GM12864 (cell line): ENCODE data around the gene NTMT1.

Source experiments
- DNase-seq: peaks from one replicate; pipeline ENCODE4 v3.0.0-alpha.2; 2011; ENCODE audit warnings: low read depth
- H3K4me3 ChIP-seq: 2 replicates; pipeline ENCODE4 v1.5.1; 2011; ENCODE audit warnings: mild to moderate bottlenecking, low read depth, low read length, control low read depth
- CTCF ChIP-seq: IDR thresholded peaks from 2 replicates; pipeline ENCODE4 v1.5.1; 2011; ENCODE audit warnings: low read depth, mild to moderate bottlenecking, moderate library complexity, low read length, control low read depth, inconsistent platforms; ENCODE audit errors: missing control alignments

The NTMT1 gene

GRCh38 chr9:129611307-129611800 lies 14.6 kb upstream of the NTMT1 start:
- TF ChIP-seq CTCF = no peak
- no peak for DNase-seq
- H3K4me3 ChIP-seq = no peak overlapping the region; the same call in 1 of the 2 replicates

GRCh38 chr9:129612123-129612522 lies 13.8 kb upstream of the NTMT1 start:
- DNase-seq = no peak
- H3K4me3 ChIP-seq = no peak overlapping the region
- no peak for TF ChIP-seq CTCF

GRCh38 chr9:129612815-129613519 lies 13.0 kb upstream of the NTMT1 start:
- no peak for DNase-seq
- no peak for TF ChIP-seq CTCF
- H3K4me3 ChIP-seq = no peak overlapping the region

- no peak overlapping the region for H3K4me3 ChIP-seq
- TF ChIP-seq CTCF = no peak
- DNase-seq = no peak
These were observed 12.3 kb upstream of the NTMT1 start for GRCh38 chr9:129613520-129614175.

- DNase-seq = no peak
- TF ChIP-seq CTCF = no peak
These were observed 11.0 kb upstream of the NTMT1 start for GRCh38 chr9:129614932-129615331.

GRCh38 chr9:129615407-129616285 lies 10.3 kb upstream of the NTMT1 start:
- TF ChIP-seq CTCF = no peak
- no peak for DNase-seq

More at GRCh38 chr9:129614932-129615331, 11.0 kb upstream of the NTMT1 start:
- H3K4me3 ChIP-seq = no peak overlapping the region

More at GRCh38 chr9:129615407-129616285, 10.3 kb upstream of the NTMT1 start:
- H3K4me3 ChIP-seq = no peak overlapping the region
